GM23248 (cell line): ENCODE data around the gene FGF14. TPM values are rescaled to one million over a fixed set of nuclear protein-coding genes. Genes with fewer than 3 reads are reported as not detected.

Experiments
- DNase-seq: peaks from one replicate; pipeline ENCODE4 v3.0.0-alpha.2; 2015
- H2AFZ ChIP-seq: fragments of 200-600 bp; sonication (generic); 2 replicates; pipeline ENCODE4 v1.6.1; 2016; ENCODE audit warnings: antibody characterized with exemption
- H3F3A ChIP-seq: fragments of 200-600 bp; sonication (generic); 2 replicates; pipeline ENCODE4 v1.6.1; 2016; ENCODE audit warnings: mild to moderate bottlenecking, antibody characterized with exemption, mixed run types; ENCODE audit not compliant: insufficient read depth
- H3K27ac ChIP-seq: fragments of 200-600 bp; sonication (generic); 2 replicates; pipeline ENCODE4 v1.5.1; 2016; ENCODE audit warnings: mild to moderate bottlenecking
- H3K27me3 ChIP-seq: fragments of 200-600 bp; sonication (generic); replicated peaks from 2 replicates; pipeline ENCODE4 v1.6.1; 2016; ENCODE audit warnings: mild to moderate bottlenecking; ENCODE audit not compliant: insufficient read depth
- H3K36me3 ChIP-seq: fragments of 200-600 bp; sonication (generic); 2 replicates; pipeline ENCODE4 v1.6.1; 2016; ENCODE audit warnings: low read depth, mild to moderate bottlenecking
- H3K4me1 ChIP-seq: fragments of 200-600 bp; sonication (generic); 2 replicates; pipeline ENCODE4 v1.6.1; 2016; ENCODE audit warnings: mild to moderate bottlenecking; ENCODE audit not compliant: insufficient read depth
- H3K4me2 ChIP-seq: fragments of 200-600 bp; sonication (generic); one replicate; pipeline ENCODE4 v1.6.1; 2016; ENCODE audit warnings: mild to moderate bottlenecking; ENCODE audit not compliant: unreplicated experiment
- H3K4me3 ChIP-seq: fragments of 200-600 bp; sonication (generic); 2 replicates; pipeline ENCODE4 v1.5.1; 2016; ENCODE audit warnings: mild to moderate bottlenecking
- H3K79me2 ChIP-seq: fragments of 200-600 bp; sonication (generic); 2 replicates; pipeline ENCODE4 v1.6.1; 2016; ENCODE audit warnings: mild to moderate bottlenecking; ENCODE audit not compliant: insufficient read depth
- H3K9ac ChIP-seq: fragments of 200-600 bp; sonication (generic); 2 replicates; pipeline ENCODE4 v1.6.1; 2016; ENCODE audit warnings: mild to moderate bottlenecking
- H3K9me2 ChIP-seq: fragments of 200-600 bp; sonication (generic); 2 replicates; pipeline ENCODE4 v1.6.1; 2016; ENCODE audit warnings: mixed run types, mild to moderate bottlenecking, moderate library complexity; ENCODE audit not compliant: insufficient read depth
- H3K9me3 ChIP-seq: fragments of 200-600 bp; sonication (generic); one replicate; pipeline ENCODE4 v1.6.1; 2017; ENCODE audit warnings: low read depth
- H4K20me1 ChIP-seq: fragments of 200-600 bp; sonication (generic); 2 replicates; pipeline ENCODE4 v1.6.0; 2016; ENCODE audit not compliant: insufficient read depth
- EZH2 ChIP-seq: fragments of 200-600 bp; sonication (generic); IDR thresholded peaks from 2 replicates; pipeline ENCODE4 v1.6.1; 2018; ENCODE audit warnings: antibody characterized with exemption, mild to moderate bottlenecking; ENCODE audit not compliant: insufficient read depth, poor library complexity, severe bottlenecking
- EZH2phosphoT487 ChIP-seq: fragments of 200-600 bp; sonication (generic); IDR thresholded peaks from 2 replicates; pipeline ENCODE4 v1.6.1; 2018; ENCODE audit warnings: antibody characterized with exemption, moderate library complexity, mild to moderate bottlenecking, low read depth; ENCODE audit not compliant: insufficient read depth
- WGBS, 2 experiments: methylation state at CpG; one replicate each; pipeline ENCODE4 v1.1.6; 2015 to 2017; ENCODE audit warnings: low lambda C conversion rate in 2 of 2, low coverage in 1 of 2; ENCODE audit errors: missing lambda C conversion rate in 2 of 2; 5-methylcytosine and 5-hydroxymethylcytosine counted together
- in situ Hi-C: fragments of 300-500 bp; cut with MboI; formaldehyde crosslinking; loops from 2 replicates; pipeline ENCODE4 v1.15.0; 2020
- polyA plus RNA-seq: library from polyadenylated mRNA; unstranded; fragments of >200 nt; fragmentation: Nextera tagmentation; extraction: Ambion mirVana; gene quantifications from 2 replicates; pipeline ENCODE4 v1.2.1, GENCODE V29; 2016
- total RNA-seq: library from RNA; depleted of rRNA; stranded (reverse); fragments of >200 nt; shearing (Covaris generic); gene quantifications from 2 replicates; pipeline ENCODE4 v1.2.3, GENCODE V29; 2014

The FGF14 gene
- total and polyA plus RNA-seq, 2 experiments from 2014 or later, result 1.9 TPM; not detected in 1

DNA sequence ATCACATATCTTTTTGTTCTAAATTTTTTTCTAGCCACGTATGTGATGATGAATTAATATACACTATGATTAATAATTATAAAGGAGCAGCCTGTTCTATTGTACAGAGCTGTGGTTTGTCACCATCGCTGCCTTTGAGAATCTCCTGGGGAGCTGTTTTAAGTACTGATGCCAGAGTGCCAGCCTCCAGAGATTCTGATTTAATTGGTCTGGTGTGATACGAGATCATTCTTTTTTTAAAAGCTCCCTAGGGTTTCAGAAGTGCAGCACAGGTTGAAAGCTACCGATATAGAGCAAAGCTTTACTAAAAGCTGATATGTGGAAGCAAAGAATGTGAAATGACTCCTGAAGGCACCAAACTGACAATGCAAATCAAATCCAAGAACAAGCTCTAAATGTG is 634.7 kb downstream of the FGF14 start:
- 79 to 81% methylated on average over 4 of the region's 4 CpGs for WGBS, 2 experiments
- H3K9me2 ChIP-seq, result no peaks in the 10 kb centered on the region; the same call in 1 of the 2 replicates
- no peaks in the 10 kb centered on the region for H4K20me1 ChIP-seq
- H3K27ac ChIP-seq, result no peak overlapping the region
- H3K27me3 ChIP-seq, result no peaks in the 10 kb centered on the region
- no peaks in the 10 kb centered on the region for H3K36me3 ChIP-seq
- H3K9ac ChIP-seq, result no peak overlapping the region
- in situ Hi-C loops, result no loop called here
- no peak for DNase-seq
- H3K9me3 ChIP-seq, result no peaks in the 10 kb centered on the region
- no peak for TF ChIP-seq EZH2
- TF ChIP-seq EZH2phosphoT487, result no peak
- H2AFZ ChIP-seq, result no peak overlapping the region
- H3K4me1 ChIP-seq, result no peaks in the 10 kb centered on the region
- H3K79me2 ChIP-seq, result no peaks in the 10 kb centered on the region
- no peak overlapping the region for H3K4me2 ChIP-seq
- no peaks in the 10 kb centered on the region for H3F3A ChIP-seq
- H3K4me3 ChIP-seq, result no peak overlapping the region

DNA sequence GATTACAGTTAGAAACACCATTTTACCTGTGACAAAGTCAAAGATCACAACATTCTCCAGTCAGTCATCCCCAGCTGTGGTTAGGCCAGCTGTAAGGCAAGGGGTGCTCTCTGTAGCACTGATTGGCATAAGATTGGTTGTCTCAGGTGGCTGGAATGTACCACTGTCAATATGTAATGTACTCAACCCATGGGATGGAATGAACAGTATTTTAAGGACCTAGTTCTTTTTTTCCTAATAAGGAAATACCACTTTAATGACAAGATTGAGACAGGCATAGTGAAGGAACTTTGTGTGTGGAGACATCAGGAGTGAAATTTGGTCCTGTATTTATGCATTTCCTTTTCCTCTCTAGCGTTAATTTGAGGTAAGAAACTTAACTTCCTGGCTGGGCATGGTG is 638.7 kb downstream of the FGF14 start:
- no peak for DNase-seq
- in situ Hi-C loops, result no loop called here
- 100% methylated on average over 1 of the region's 1 CpG for WGBS, 2 experiments
- no peak overlapping the region for H3K4me2 ChIP-seq
- H3K4me1 ChIP-seq, result no peaks in the 10 kb centered on the region
- no peaks in the 10 kb centered on the region; the same call in 1 of the 2 replicates for H3K9me2 ChIP-seq
- H2AFZ ChIP-seq, result no peak overlapping the region
- H3K9ac ChIP-seq, result no peak overlapping the region
- no peak overlapping the region for H3K4me3 ChIP-seq
- no peak overlapping the region for H3K27ac ChIP-seq
- no peaks in the 10 kb centered on the region for H3K79me2 ChIP-seq
- TF ChIP-seq EZH2phosphoT487 (no peak), EZH2 (no peak)
- no peaks in the 10 kb centered on the region for H3K9me3 ChIP-seq
- no peaks in the 10 kb centered on the region for H3K36me3 ChIP-seq
- H4K20me1 ChIP-seq, result no peaks in the 10 kb centered on the region
- no peaks in the 10 kb centered on the region for H3K27me3 ChIP-seq
- H3F3A ChIP-seq, result no peaks in the 10 kb centered on the region

DNA sequence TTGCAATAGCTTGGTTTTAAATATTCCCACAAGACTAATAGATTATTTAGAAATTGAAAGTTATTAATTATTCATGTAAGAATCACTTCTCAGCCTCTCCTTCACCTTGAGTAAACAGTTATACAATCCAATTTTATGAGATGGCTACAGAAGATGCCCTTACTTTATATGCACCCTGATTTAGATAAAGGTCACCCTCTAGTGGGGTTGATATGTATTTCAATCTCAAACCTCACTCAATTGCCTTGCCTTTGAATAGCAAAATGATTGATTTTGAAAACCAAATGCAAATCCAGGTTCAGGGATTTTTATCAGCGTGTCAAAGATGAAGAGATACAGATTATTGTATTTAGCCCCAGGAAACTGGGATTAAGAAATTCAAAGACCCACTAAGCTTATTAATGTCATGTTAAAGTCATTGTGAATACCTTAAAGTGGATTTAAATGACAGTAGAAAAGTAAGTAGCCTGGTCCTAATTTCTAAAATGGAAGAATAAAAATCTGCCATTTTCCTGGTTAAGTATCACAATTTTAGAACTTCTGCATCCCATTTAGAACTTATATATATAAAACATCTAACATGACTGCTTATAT is 644.3 kb downstream of the FGF14 start:
- in situ Hi-C loops, result loop anchor here (10.0 kb wide), 1 partner anchor 613 kb away; no protein-coding TSS in a partner anchor
- H2AFZ ChIP-seq, result no peak overlapping the region

GRCh38 chr13:101755228-101755887 is 646.5 kb downstream of the FGF14 start:
- no peaks in the 10 kb centered on the region for H3K9me2 ChIP-seq
- no peaks in the 10 kb centered on the region for H3K36me3 ChIP-seq
- H3F3A ChIP-seq, result no peaks in the 10 kb centered on the region
- no peaks in the 10 kb centered on the region for H3K79me2 ChIP-seq
- no peak for DNase-seq
- H3K4me2 ChIP-seq, result no peak overlapping the region
- no peaks in the 10 kb centered on the region for H3K27me3 ChIP-seq
- no peak overlapping the region for H3K9ac ChIP-seq
- TF ChIP-seq EZH2phosphoT487 (no peak), EZH2 (no peak)
- no peaks in the 10 kb centered on the region for H4K20me1 ChIP-seq
- H3K27ac ChIP-seq, result no peak overlapping the region
- no peaks in the 10 kb centered on the region for H3K9me3 ChIP-seq
- H3K4me3 ChIP-seq, result no peak overlapping the region
- H2AFZ ChIP-seq, result no peak overlapping the region
- in situ Hi-C loops, result loop anchor here (10.0 kb wide), 1 partner anchor 611 kb away; no protein-coding TSS in a partner anchor
- 91 to 92% methylated on average over 6 of the region's 6 CpGs for WGBS, 2 experiments
- no peaks in the 10 kb centered on the region for H3K4me1 ChIP-seq

More for the DNA sequence above, 644.3 kb downstream of the FGF14 start:
- H3K79me2 ChIP-seq, result no peaks in the 10 kb centered on the region
- H3K9me3 ChIP-seq, result no peaks in the 10 kb centered on the region
- TF ChIP-seq EZH2phosphoT487 (no peak), EZH2 (no peak)
- WGBS, 2 experiments, result 0 to 8% methylated on average over 1 of the region's 1 CpG
- DNase-seq, result peak; percentile 64
- no peaks in the 10 kb centered on the region for H3K36me3 ChIP-seq
- H3K9ac ChIP-seq, result no peak overlapping the region
- H3K4me3 ChIP-seq, result no peak overlapping the region
- no peaks in the 10 kb centered on the region for H3F3A ChIP-seq
- H4K20me1 ChIP-seq, result no peaks in the 10 kb centered on the region
- no peaks in the 10 kb centered on the region for H3K4me1 ChIP-seq
- H3K4me2 ChIP-seq, result no peak overlapping the region
- no peaks in the 10 kb centered on the region for H3K9me2 ChIP-seq
- no peaks in the 10 kb centered on the region for H3K27me3 ChIP-seq
- H3K27ac ChIP-seq, result no peak overlapping the region
